Smooth muscle cell of the brain vasculature (primary cell): ENCODE data around the gene APEX2.
"Not testable (repeated sequence)": the region's sequence is repeated elsewhere in the genome, so short reads cannot be mapped to it uniquely, and the experiment has no call there.

ENCODE experiments used
- DNase-seq: peaks from one replicate; pipeline ENCODE4 v3.0.0-alpha.2; 2012; ENCODE audit warnings: low read depth, low spot score

Gene APEX2

GRCh38 chrX:55008571-55009358, 8.6 kb downstream of the APEX2 start:
- DNase-seq, result no peak

GRCh38 chrX:55011294-55011693, 11.1 kb downstream of the APEX2 start:
- DNase-seq, result no peak

- no peak for DNase-seq
Observed at GRCh38 chrX:55014897-55015299, 14.7 kb downstream of the APEX2 start.

- DNase-seq, result no peak
Observed at GRCh38 chrX:55026143-55026542, 26.0 kb downstream of the APEX2 start.

- DNase-seq, result no peak
Observed at GRCh38 chrX:55026840-55027239, 26.7 kb downstream of the APEX2 start.

- no peak for DNase-seq
Observed at GRCh38 chrX:55028040-55028439, 27.9 kb downstream of the APEX2 start.

- no peak for DNase-seq
Observed at GRCh38 chrX:55028611-55029010, 28.4 kb downstream of the APEX2 start.

- no peak for DNase-seq
Observed at GRCh38 chrX:55029291-55029690, 29.1 kb downstream of the APEX2 start.

GRCh38 chrX:55030271-55031205, 30.4 kb downstream of the APEX2 start, which contains the start of gene ALAS2:
Gene ALAS2, minus strand, starts transcription at chrX:55030977. Its CDS starts 4,977 bp downstream, at chrX:55026000.
- no peak for DNase-seq

- DNase-seq, result no peak
Observed at GRCh38 chrX:55033429-55033828, 33.3 kb downstream of the APEX2 start.

GRCh38 chrX:55039471-55039870, 39.3 kb downstream of the APEX2 start:
- DNase-seq, result no peak

- DNase-seq, result no peak
Observed at GRCh38 chrX:55041514-55041913, 41.4 kb downstream of the APEX2 start.

- not testable (repeated sequence) for DNase-seq
Observed at GRCh38 chrX:55050599-55050998, 50.4 kb downstream of the APEX2 start.

- DNase-seq, result no peak
Observed at GRCh38 chrX:55056820-55057674, 56.9 kb downstream of the APEX2 start.

- DNase-seq, result no peak
Observed at GRCh38 chrX:55057675-55058249, 57.6 kb downstream of the APEX2 start.
